ENCODE results near the gene GRM2. TPM values are rescaled to one million over a fixed set of nuclear protein-coding genes. Genes with fewer than 3 reads are reported as not detected.
A peak's percentile ranks its signal among the peaks of the same experiment; 100 is the strongest.

Gene GRM2
- total RNA-seq, 2 experiments from 2014 or later: 2.4 to 3.0 TPM

DNA sequence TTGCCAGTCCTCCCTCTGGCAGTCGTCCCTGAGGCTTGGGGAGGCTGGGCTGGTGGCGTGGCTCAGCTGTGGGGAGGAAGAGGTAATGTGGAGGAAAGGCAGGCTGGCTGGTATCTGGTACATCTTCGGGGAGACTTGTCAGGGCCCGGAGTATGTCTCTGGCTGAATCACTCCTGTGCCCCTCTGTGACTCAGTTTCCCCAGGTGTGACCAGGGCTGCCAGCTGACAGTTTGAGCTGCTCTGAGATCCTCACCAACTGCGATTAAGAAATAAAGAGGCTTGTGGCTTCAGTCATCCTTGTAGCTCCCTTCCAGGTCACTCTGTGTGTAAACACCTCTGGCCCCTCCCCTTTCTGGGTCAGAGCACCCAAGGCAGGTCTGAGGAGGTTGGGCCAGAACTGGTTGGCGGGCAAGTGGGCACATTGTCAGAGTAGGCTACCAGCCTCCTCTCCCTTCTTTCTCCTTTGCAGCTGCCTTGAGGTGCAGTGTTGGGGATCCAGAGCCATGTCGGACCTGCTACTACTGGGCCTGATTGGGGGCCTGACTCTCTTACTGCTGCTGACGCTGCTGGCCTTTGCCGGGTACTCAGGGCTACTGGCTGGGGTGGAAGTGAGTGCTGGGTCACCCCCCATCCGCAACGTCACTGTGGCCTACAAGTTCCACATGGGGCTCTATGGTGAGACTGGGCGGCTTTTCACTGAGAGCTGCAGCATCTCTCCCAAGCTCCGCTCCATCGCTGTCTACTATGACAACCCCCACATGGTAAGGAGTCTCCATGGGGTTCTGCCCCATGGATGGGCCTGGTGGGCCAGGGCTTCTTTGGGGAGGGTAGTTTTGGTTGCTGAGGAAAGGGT is 32.8 kb upstream of the GRM2 start:
- POLR2A ChIA-PET: no interaction called here
- peak overlapping the region; percentile 78 for H3K27ac Mint-ChIP-seq
- peaks cover 39% of the 10 kb centered on the region for H3K36me3 Mint-ChIP-seq (ENCODE audit: low read depth)
- H3K27me3 Mint-ChIP-seq: no peaks in the 10 kb centered on the region
- DNase-seq: no peak
- CTCF ChIA-PET: interaction anchor here (0.9 to 7.8 kb wide), 6 partner anchors 8 to 1058 kb away, joined by 3 to 144 read pairs (median 3); partner anchors contain the start of gene DCAF1
- H3K4me1 Mint-ChIP-seq: peaks cover 81% of the 10 kb centered on the region
- H3K9me3 Mint-ChIP-seq: no peaks in the 10 kb centered on the region
- H3K4me3 Mint-ChIP-seq: peak overlapping the region; percentile 66

GRCh38 chr3:51675201-51675611 is 31.7 kb upstream of the GRM2 start:
- CTCF ChIA-PET: interaction anchor here (0.9 to 7.8 kb wide), 8 partner anchors 7 to 1059 kb away, joined by 3 to 144 read pairs (median 3); partner anchors contain the start of gene DCAF1
- Mint-ChIP-seq H3K27me3 (no peaks in the 10 kb centered on the region), H3K36me3 (ENCODE audit: low read depth) (peaks cover 37% of the 10 kb centered on the region), H3K4me3 (no peak overlapping the region), H3K4me1 (peaks cover 79% of the 10 kb centered on the region), H3K27ac (peak overlapping the region; percentile 84), H3K9me3 (no peaks in the 10 kb centered on the region)
- no peak for DNase-seq
- POLR2A ChIA-PET: interaction anchor here (1.2 kb wide), 1 partner anchor 11 kb away, joined by 3 read pairs; no protein-coding TSS in a partner anchor

GRCh38 chr3:51676102-51676640 is 30.7 kb upstream of the GRM2 start:
- Mint-ChIP-seq H3K36me3 (ENCODE audit: low read depth) (peaks cover 42% of the 10 kb centered on the region), H3K4me1 (peaks cover 83% of the 10 kb centered on the region), H3K27ac (peak overlapping the region; percentile 84), H3K27me3 (no peaks in the 10 kb centered on the region), H3K9me3 (no peaks in the 10 kb centered on the region), H3K4me3 (no peak overlapping the region)
- CTCF ChIA-PET: interaction anchor here (2.4 to 7.8 kb wide), 2 partner anchors 6 to 13 kb away, joined by 7 to 144 read pairs; no protein-coding TSS in a partner anchor
- no peak for DNase-seq
- POLR2A ChIA-PET: no interaction called here

DNA sequence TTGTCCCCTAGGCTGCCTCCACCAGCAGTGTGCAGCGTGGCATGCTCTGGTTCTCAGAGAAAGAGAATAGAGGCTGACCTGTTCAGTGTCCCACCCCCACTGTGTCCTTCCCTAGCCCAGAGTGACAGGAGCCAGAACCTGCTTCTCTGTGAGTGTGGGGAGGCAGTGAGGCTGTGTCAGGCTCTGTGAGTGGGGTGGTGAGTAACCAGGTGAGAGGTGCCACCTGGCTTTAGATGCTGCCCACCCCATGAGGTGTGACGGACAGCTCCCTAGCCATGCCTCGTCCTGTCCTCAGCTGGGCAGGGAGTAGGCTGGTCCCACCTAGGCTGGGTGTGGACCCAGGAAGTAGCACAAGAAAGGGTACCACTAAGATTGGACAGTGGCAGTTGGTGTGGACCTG is 29.5 kb upstream of the GRM2 start:
- no peak for DNase-seq
- Mint-ChIP-seq H3K36me3 (ENCODE audit: low read depth) (peaks cover 50% of the 10 kb centered on the region), H3K27ac (peak overlapping the region; percentile 39), H3K4me1 (peaks cover 89% of the 10 kb centered on the region), H3K4me3 (no peak overlapping the region), H3K9me3 (no peaks in the 10 kb centered on the region), H3K27me3 (no peaks in the 10 kb centered on the region)
- POLR2A ChIA-PET: no interaction called here
- CTCF ChIA-PET: interaction anchor here (1.6 to 10.5 kb wide), 3 partner anchors 5 to 175 kb away, joined by 7 to 144 read pairs (median 7); partner anchors contain the start of gene TEX264

- Mint-ChIP-seq H3K4me3 (no peak overlapping the region), H3K9me3 (no peaks in the 10 kb centered on the region), H3K27ac (peak overlapping the region; percentile 57), H3K27me3 (no peaks in the 10 kb centered on the region), H3K36me3 (ENCODE audit: low read depth) (peaks cover 49% of the 10 kb centered on the region), H3K4me1 (peaks cover 90% of the 10 kb centered on the region)
- ChIA-PET CTCF (interaction anchor here (1.0 to 10.5 kb wide), 3 partner anchors 6 to 176 kb away, joined by 3 to 144 read pairs (median 7); partner anchors contain the start of gene TEX264), POLR2A (no interaction called here)
- DNase-seq: no peak
Measured at GRCh38 chr3:51678186-51678585, 28.7 kb upstream of the GRM2 start.

DNA sequence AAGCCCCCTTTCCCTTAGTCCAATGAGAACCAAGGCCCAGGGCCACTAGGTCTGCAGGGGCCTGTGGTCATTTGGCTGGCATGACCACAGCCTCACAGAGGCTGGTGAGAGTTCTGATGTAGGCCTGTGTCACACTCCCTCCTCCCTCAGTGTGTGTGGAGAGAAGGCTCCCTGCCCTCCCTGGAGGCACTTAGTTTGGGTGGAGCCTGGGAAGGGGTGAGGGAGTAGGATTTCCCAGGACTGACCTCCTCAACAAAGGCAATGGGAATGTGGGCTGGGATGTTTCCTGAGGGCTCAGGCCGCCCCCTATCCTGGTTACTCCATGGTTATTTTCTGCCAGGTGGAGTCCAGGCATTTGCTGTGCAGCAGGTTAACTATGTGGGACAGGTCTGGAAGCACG is 28.2 kb upstream of the GRM2 start:
- no peak for DNase-seq
- ChIA-PET CTCF (interaction anchor here (1.0 to 10.5 kb wide), 3 partner anchors 7 to 177 kb away, joined by 3 to 144 read pairs (median 7); partner anchors contain the start of gene TEX264), POLR2A (no interaction called here)
- H3K36me3 Mint-ChIP-seq (ENCODE audit: low read depth): peaks cover 48% of the 10 kb centered on the region
- H3K27ac Mint-ChIP-seq: peak overlapping the region; percentile 57
- peaks cover 90% of the 10 kb centered on the region for H3K4me1 Mint-ChIP-seq
- no peaks in the 10 kb centered on the region for H3K9me3 Mint-ChIP-seq
- no peak overlapping the region for H3K4me3 Mint-ChIP-seq
- H3K27me3 Mint-ChIP-seq: no peaks in the 10 kb centered on the region

DNA sequence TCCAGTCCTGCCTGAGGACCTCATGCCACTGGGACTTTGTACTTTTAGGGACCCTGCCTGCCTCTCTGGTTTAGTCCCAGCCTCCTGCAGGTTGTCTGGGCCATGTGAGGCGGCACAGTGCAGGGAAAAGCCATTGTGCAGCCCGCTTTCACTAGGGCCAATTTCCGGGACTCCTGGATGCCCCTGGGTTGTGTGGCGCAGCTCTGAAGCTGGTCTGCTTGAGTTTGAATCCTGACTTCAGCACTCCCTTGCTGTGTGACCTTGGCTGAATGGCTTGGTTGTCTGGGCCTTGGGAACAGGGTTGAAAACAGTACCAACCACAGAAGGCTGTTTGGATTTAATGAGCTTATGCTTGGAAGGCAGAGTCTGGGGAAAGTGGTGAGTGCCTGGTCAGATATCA is 27.6 kb upstream of the GRM2 start:
- CTCF ChIA-PET: interaction anchor here (0.7 to 10.5 kb wide), 4 partner anchors 7 to 179 kb away, joined by 3 to 144 read pairs (median 60); partner anchors contain the start of genes DCAF1 and TEX264
- Mint-ChIP-seq H3K27ac (peak overlapping the region; percentile 78), H3K36me3 (ENCODE audit: low read depth) (peaks cover 51% of the 10 kb centered on the region), H3K27me3 (no peaks in the 10 kb centered on the region), H3K4me3 (no peak overlapping the region), H3K4me1 (peaks cover 90% of the 10 kb centered on the region), H3K9me3 (no peaks in the 10 kb centered on the region)
- no peak for DNase-seq
- POLR2A ChIA-PET: no interaction called here

- Mint-ChIP-seq H3K27me3 (no peaks in the 10 kb centered on the region), H3K27ac (peak overlapping the region; percentile 78), H3K36me3 (ENCODE audit: low read depth) (peaks cover 54% of the 10 kb centered on the region), H3K4me3 (no peak overlapping the region), H3K9me3 (no peaks in the 10 kb centered on the region), H3K4me1 (peaks cover 90% of the 10 kb centered on the region)
- POLR2A ChIA-PET: no interaction called here
- CTCF ChIA-PET: interaction anchor here (0.7 to 10.5 kb wide), 4 partner anchors 8 to 292 kb away, joined by 3 to 144 read pairs (median 60); partner anchors contain the start of genes DCAF1 and TEX264
- no peak for DNase-seq
Measured at GRCh38 chr3:51679777-51680176, 27.1 kb upstream of the GRM2 start.

DNA sequence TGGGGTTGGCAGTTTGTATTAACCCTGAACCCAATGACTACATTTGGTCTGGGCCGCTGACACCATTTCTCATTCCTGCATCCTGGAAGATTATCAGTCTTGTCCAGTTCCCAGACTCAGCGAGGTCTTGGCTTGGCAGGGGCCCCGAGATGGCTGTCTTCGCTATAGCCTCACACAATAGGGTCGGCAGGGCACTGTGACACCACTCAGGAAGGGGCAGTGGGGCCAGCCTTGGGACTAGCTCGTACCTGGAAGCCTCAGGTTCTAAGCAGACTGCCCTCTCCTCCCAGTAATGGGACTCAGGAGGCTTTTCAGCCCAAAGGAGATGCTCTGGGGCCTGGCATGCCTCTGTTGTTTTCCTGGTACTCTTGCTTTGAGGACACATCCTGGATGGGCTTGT is 26.7 kb upstream of the GRM2 start:
- ChIA-PET POLR2A (no interaction called here), CTCF (interaction anchor here (0.7 to 10.5 kb wide), 5 partner anchors 8 to 293 kb away, joined by 3 to 144 read pairs (median 6); partner anchors contain the start of genes DCAF1 and TEX264)
- Mint-ChIP-seq H3K4me3 (no peak overlapping the region), H3K27ac (peak overlapping the region; percentile 78), H3K4me1 (peaks cover 90% of the 10 kb centered on the region), H3K9me3 (no peaks in the 10 kb centered on the region), H3K27me3 (no peaks in the 10 kb centered on the region), H3K36me3 (ENCODE audit: low read depth) (peaks cover 54% of the 10 kb centered on the region)
- no peak for DNase-seq

- DNase-seq: no peak
- peak overlapping the region; percentile 70 for H3K4me3 Mint-ChIP-seq
- H3K27me3 Mint-ChIP-seq: no peaks in the 10 kb centered on the region
- CTCF ChIA-PET: interaction anchor here (0.6 to 10.5 kb wide), 12 partner anchors 9 to 293 kb away, joined by 3 to 144 read pairs (median 6); partner anchors contain the start of genes DCAF1 and TEX264
- peak overlapping the region; percentile 77 for H3K27ac Mint-ChIP-seq
- no peaks in the 10 kb centered on the region for H3K9me3 Mint-ChIP-seq
- POLR2A ChIA-PET: interaction anchor here (1.9 to 2.2 kb wide), 2 partner anchors 10 to 181 kb away, joined by 7 to 15 read pairs; partner anchors contain the start of gene DCAF1
- peaks cover 54% of the 10 kb centered on the region for H3K36me3 Mint-ChIP-seq (ENCODE audit: low read depth)
- H3K4me1 Mint-ChIP-seq: peaks cover 90% of the 10 kb centered on the region
Measured at GRCh38 chr3:51680663-51681230, 26.1 kb upstream of the GRM2 start.

- peak overlapping the region; percentile 77 for H3K27ac Mint-ChIP-seq
- peak overlapping the region; percentile 70 for H3K4me3 Mint-ChIP-seq
- CTCF ChIA-PET: interaction anchor here (0.6 to 10.5 kb wide), 30 partner anchors 8 to 1062 kb away, joined by 3 to 144 read pairs (median 5); partner anchors contain the start of genes DCAF1 and TEX264
- no peaks in the 10 kb centered on the region for H3K9me3 Mint-ChIP-seq
- H3K27me3 Mint-ChIP-seq: no peaks in the 10 kb centered on the region
- peaks cover 54% of the 10 kb centered on the region for H3K36me3 Mint-ChIP-seq (ENCODE audit: low read depth)
- peak; percentile 75 for DNase-seq
- POLR2A ChIA-PET: interaction anchor here (0.7 to 2.2 kb wide), 3 partner anchors 10 to 181 kb away, joined by 3 to 15 read pairs (median 7); partner anchors contain the start of gene DCAF1
- H3K4me1 Mint-ChIP-seq: peaks cover 90% of the 10 kb centered on the region
Measured at GRCh38 chr3:51681453-51681852, 25.4 kb upstream of the GRM2 start.

- H3K27me3 Mint-ChIP-seq: no peaks in the 10 kb centered on the region
- POLR2A ChIA-PET: interaction anchor here (0.7 to 2.2 kb wide), 3 partner anchors 10 to 182 kb away, joined by 3 to 15 read pairs (median 7); partner anchors contain the start of gene DCAF1
- H3K4me3 Mint-ChIP-seq: peak overlapping the region; percentile 70
- H3K9me3 Mint-ChIP-seq: no peaks in the 10 kb centered on the region
- peak; percentile 89 for DNase-seq
- CTCF ChIA-PET: interaction anchor here (0.6 to 10.5 kb wide), 45 partner anchors 8 to 1062 kb away, joined by 3 to 144 read pairs (median 4); partner anchors contain the start of genes DCAF1, MANF and TEX264
- peaks cover 57% of the 10 kb centered on the region for H3K36me3 Mint-ChIP-seq (ENCODE audit: low read depth)
- peaks cover 94% of the 10 kb centered on the region for H3K4me1 Mint-ChIP-seq
- H3K27ac Mint-ChIP-seq: peak overlapping the region; percentile 77
Measured at GRCh38 chr3:51682079-51682478, 24.8 kb upstream of the GRM2 start.

Measured in activated CD4-positive, alpha-beta T cell treated with anti-CD3 and anti-CD28 coated beads, Interleukin-2, amount 10 ng/mL, durations not matched to agents 7 days and 5 days (primary cell).